Right ventricle myocardium superior (tissue), 1 donor: ENCODE results near the gene RBM4. TPM values are rescaled to one million over a fixed set of nuclear protein-coding genes. Genes with fewer than 3 reads are reported as not detected.
"Not testable (repeated sequence)": the region's sequence is repeated elsewhere in the genome, so short reads cannot be mapped to it uniquely, and the experiment has no call there.

Experiments used
- ATAC-seq: fragments of 200-7000 bp; cut with Tn5 transposase; one replicate; pipeline ENCODE4 v1.9.1; 2020; ENCODE audit warnings: mild to moderate bottlenecking; ENCODE audit not compliant: poor library complexity
- DNase-seq: peaks from one replicate; pipeline ENCODE4 v3.0.0-alpha.2; 2020
- intact Hi-C: fragments of 100-400 bp; cut with DNase I; formaldehyde crosslinking; loops from one replicate; pipeline ENCODE4 v1.11.2; 2022
- total RNA-seq: library from RNA; stranded (reverse); fragmentation: NEBNext Ultra II Directional; extraction: Animal tissue kit (Norgen Biotek cat#: 25700); gene quantifications from one replicate; pipeline ENCODE4 v1.2.1, GENCODE V29; 2021
- donor health status: DM: no; HTN: yes; CAD: no; lungs with severe emphysema.

RBM4 gene
- total RNA-seq, 1 donor from 2014 or later, result 73.4 TPM

DNA sequence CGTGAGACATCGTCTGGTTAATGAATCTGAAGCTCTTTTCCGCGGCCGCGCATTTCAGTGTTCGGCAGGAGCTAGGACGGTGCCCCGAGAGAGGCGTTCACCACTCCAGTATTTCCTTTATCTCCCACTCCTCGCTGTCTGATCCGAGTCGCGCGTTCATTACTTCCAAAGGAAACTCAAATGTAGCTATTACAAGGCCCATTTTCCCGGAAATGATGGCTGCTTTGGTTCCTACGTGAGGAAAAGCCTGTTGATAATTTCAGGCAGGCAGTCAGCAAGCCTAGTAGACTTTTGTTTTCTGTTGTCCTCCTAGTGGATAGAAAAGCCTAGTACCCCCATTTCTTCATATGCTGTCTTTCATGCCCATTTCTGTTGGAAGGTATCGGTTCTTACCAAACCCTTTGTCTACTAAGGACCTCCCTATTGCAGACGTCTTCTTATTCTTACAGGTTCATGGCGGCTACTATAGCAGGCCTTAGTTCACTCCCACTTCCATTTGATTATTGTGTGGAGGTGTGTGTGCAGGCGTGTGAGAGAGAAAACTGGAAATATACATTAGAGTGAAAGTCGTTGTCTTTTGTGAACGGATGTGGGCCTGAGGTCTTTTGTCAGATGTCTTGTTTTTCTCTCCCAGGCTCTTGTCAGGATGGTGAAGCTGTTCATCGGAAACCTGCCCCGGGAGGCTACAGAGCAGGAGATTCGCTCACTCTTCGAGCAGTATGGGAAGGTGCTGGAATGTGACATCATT, 737 bp downstream of the RBM4 start:
- DNase-seq (peak; percentile 47), ATAC-seq (no peak)
- intact Hi-C loops, result no loop called here

DNA sequence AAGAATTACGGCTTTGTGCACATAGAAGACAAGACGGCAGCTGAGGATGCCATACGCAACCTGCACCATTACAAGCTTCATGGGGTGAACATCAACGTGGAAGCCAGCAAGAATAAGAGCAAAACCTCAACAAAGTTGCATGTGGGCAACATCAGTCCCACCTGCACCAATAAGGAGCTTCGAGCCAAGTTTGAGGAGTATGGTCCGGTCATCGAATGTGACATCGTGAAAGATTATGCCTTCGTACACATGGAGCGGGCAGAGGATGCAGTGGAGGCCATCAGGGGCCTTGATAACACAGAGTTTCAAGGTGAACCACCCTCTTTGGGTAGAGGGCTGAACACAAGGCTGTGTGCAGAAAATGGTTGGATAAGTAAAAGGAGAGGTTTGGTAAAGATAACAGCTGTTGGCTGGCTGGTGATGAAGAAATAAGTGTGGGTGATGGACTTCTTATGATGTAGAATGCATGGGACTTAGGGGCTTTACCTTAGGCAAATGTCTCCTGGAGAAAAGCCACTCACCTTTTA, 1.4 kb downstream of the RBM4 start:
- intact Hi-C loops, result loop anchor here (5.0 kb wide), 1 partner anchor 37 kb away; the partner anchor contains the start of gene RBM4B
- ATAC-seq, DNase-seq: not testable (repeated sequence)

DNA sequence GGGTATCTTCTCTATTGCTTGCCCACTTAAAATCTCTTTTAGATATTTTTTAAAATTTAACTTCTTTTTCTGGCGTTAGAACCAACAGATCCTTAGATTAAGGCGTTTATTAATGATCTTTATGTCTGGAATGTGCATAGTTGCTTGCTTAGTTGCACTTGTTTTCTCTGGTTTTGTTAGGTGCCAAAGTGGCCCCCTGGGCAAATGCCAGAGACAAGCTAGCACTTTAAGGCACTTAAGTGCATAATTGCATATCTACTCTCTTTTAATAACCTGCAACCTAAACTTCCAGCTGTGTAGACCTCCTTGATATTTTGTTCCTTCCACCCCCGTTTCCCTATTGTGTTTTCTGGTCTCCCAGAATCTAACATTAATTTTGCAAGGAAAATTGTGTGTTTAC, 3.3 kb downstream of the RBM4 start:
- intact Hi-C loops, result loop anchor here (5.0 kb wide), 1 partner anchor 35 kb away; the partner anchor contains the start of gene RBM4B
- ATAC-seq (no peak), DNase-seq (no peak)

DNA sequence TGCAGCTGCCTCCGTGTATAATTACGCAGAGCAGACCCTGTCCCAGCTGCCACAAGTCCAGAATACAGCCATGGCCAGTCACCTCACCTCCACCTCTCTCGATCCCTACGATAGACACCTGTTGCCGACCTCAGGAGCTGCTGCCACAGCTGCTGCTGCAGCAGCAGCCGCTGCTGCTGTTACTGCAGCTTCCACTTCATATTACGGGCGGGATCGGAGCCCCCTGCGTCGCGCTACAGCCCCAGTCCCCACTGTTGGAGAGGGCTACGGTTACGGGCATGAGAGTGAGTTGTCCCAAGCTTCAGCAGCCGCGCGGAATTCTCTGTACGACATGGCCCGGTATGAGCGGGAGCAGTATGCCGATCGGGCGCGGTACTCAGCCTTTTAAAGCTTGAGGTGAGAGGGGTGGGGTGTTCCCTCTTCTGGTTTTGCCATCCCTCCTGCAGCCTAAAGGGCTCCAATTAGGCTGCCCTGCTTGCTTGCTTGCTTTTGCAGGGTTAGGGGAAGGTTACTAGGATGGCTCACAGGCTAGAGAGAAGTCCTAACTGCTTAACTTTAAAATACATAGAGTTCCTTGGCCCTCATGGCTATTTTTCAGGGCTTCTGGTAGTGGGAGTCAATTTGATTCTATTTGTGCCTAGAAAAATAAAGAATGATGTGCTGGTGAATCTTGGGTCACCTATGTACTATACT, 5.4 kb downstream of the RBM4 start:
- no peak for ATAC-seq
- intact Hi-C loops, result loop anchor here (5.0 kb wide), 1 partner anchor 33 kb away; the partner anchor contains the start of gene RBM4B
- no peak for DNase-seq

DNA sequence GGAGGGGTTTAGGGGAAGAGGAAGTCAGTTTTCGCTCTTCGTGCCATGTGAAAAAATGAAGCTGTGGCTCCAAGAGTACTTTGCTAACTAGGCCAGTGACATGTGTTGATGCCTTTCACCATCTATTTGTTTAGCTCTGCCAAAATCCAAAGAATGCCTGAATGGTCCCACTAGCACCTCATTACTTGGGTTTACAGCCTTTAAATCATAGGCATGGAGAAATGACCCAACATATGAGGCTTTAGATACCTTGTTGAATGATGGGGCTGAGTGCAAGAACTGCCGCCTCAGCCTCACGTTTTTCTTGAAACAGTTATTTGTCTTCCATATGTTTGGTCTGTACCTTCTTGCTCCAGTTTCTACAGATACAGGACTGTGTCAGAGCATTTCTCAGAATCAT, 8.3 kb downstream of the RBM4 start:
- DNase-seq (no peak), ATAC-seq (no peak)
- intact Hi-C loops, result no loop called here

DNA sequence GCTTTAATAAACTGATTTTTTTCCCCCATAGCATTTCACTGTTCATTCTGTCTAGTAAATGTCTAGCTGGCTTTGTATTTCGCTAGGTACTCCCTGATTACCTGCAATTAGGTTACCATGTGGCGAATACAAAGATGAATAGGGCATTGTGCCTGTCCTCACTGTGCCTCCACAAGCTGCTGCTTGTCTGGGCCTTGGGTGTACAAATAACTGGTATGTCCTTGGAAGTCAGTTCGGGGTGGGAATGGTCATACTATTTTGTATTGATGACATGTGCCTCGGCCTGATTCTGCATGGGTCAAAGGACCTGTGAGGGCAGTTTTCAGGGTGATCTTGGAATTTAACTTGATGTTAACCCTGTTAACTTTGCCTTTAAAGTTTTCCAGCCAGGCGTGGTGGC, 11.4 kb downstream of the RBM4 start:
- ATAC-seq (no peak), DNase-seq (no peak)
- intact Hi-C loops, result no loop called here

DNA sequence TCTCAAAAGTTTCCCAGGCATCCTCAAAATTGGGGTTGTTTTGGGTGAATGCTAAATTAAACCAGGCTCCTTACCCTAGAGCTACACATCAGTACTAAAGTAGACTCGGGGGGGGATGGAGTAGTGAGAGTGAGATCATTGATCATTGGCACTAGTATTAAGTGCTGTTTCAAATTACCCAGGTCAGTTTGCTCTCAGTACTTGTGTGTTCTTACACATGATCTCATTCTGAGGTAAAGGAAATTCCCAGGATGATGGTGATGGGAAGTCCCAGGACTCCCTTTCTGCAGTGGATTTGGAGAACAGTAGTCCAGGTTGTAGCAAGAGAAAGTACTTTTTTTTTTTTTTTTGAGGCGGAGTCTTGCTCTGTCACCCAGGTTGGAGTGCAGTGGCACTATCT, 12.5 kb downstream of the RBM4 start:
- intact Hi-C loops, result no loop called here
- DNase-seq (no peak), ATAC-seq (no peak)

DNA sequence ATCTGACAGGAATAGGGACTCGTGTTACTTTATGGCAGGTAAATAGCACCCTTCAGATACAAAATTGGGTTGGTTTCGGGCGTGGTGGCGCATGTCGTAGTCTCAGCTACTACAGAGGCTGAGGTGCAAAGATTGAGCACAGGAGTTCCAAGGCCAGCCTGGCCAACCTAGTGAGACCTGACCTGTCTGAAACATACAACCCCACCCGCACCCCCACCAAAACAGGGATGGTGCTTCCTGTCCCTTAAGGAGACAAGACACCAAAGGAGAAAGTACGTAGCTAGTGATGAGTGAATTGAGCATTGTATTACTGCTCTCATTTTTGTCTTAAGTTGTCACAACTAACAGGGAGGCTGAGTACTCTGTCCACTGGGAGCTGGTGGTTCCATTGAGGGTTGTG, 14.1 kb downstream of the RBM4 start:
- intact Hi-C loops, result no loop called here
- ATAC-seq, result no peak
- DNase-seq, result no peak

DNA sequence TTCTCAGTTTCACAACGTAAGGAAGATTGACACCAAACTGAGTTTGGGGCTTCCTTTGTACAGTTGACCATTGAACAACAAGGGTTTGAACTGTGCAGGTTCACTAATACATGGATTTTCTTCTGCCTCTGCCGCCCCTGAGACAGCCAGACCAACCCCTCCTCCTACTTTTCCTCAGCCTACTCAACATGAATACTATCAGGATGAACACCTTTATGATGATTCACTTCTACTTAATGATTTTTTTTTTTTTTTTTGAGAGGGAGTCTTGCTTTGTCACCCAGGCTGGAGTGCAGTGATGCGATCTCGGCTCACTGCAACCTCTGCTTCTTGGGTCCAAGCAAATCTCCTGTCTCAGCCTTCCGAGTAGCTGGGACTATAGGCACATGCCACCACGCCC, 14.6 kb downstream of the RBM4 start:
- ATAC-seq (no peak), DNase-seq (no peak)
- intact Hi-C loops, result no loop called here

DNA sequence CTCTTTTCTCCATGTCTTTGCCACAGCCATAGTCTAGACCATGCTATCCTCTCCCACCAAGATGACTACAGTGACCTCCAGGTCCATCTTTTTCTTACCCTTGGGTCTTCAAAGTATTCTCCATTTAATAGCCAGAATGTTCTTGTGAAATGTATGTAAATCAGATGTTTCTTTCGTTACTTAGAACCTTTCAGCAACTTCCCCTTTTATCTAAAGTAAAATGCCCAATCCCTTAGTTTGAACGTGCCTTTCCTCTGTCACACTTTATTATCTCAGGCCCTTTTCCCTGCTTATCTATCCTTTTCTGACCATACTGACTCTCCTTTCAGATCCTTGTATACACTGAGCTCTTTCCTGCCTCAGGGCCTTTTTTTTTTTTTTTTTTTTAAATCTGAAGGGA, 21.3 kb downstream of the RBM4 start:
- intact Hi-C loops, result no loop called here
- DNase-seq, result no peak
- no peak for ATAC-seq

DNA sequence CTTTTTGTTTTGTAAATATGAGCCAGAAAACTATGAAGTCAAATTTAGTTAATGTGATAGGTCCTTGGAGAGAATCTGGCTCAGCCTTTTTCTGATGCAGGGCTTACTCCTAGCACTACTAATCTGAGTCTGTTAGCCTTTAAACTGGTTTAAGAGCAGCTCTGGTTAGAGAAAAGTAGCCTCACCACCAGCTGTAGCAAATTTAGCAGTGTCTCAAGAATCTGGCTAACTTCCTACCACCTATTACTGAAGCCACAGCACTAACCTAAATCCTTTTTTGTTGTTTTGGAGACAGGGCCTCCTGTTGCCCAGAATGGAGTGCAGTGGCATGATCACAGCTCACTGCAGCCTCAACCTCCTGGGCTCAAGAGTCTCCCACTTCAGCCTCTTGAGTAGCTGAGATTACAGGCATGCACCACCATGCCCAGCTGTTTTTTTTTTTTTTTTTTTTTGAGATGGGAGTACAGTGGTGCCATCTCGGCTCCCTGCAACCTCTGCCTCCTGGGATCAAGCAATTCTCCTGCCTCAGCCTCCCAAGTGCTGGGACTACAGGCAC, 25.3 kb downstream of the RBM4 start:
- DNase-seq (no peak), ATAC-seq (peak; percentile 51)
- intact Hi-C loops, result no loop called here

DNA sequence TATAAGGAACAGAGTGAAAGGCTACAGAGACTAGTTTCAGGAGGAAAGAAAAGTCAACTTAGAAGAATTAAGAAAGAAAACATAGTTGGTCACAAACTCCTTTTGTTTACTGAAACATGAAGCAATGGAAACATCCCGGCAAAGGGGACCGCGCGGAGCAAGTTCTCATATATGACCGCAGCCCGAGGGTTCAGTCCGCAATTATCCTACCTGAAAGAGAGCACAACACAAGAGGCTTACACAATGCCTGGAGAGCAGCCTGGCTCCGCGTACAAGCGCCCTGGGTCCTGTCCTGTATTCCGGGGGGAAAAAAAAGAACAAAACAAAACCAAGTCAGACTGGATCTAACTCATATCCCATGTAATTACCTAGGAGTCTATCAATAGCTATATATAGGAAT, 26.9 kb downstream of the RBM4 start:
- ATAC-seq (no peak), DNase-seq (no peak)
- intact Hi-C loops, result no loop called here

DNA sequence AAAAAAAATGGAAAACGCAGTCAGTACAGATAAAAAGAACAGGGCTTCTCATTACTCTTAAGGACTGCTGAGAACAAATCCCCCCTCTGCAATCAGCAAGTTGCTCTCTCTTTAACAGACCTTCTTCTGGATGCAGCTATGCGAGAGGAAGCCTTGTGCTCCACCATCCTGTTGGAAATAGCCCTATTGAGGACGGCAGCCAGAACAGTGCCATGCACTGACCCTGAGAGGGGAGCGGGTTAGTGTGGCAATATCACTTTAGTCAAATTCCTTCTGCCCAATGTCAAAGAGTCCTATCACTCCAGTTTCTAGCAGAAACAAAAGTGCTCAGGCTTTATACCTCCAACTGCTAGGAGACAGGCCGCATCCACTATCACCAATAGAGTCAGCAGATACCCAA, 32.3 kb downstream of the RBM4 start:
- intact Hi-C loops, result no loop called here
- ATAC-seq, result no peak
- no peak for DNase-seq

DNA sequence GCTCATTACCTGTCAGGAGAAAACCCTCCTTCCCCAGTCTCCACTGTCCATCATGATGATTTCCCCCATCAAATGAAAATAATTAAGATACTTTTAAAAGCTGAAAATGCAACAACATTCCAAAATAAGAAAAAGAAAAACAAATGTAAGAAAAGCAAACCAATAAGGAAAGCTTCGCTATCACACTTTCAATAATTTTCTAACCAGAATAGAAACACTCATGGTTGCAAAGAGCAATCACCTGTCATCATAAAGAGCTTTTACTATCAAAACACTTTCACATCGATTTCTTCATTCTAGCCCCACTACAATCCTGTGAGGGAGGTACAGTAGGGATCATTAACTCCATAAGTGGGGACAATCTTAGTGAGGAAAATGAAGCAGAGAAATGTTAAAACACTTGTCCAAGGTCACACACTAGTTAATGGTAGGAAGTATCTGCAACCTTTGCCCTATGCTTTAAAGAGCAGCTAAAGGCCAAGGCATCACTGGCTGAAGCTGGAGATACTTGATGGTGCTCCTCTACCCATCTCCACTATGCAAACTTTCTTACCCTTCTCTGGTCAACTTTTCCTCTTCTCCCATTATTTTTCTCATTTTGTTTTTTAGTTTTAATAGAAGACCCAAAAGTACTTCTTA, 36.6 kb downstream of the RBM4 start:
- intact Hi-C loops, result loop anchor here (5.0 kb wide), 1 partner anchor 33 kb away; no protein-coding TSS in a partner anchor
- ATAC-seq, result no peak
- DNase-seq, result no peak

DNA sequence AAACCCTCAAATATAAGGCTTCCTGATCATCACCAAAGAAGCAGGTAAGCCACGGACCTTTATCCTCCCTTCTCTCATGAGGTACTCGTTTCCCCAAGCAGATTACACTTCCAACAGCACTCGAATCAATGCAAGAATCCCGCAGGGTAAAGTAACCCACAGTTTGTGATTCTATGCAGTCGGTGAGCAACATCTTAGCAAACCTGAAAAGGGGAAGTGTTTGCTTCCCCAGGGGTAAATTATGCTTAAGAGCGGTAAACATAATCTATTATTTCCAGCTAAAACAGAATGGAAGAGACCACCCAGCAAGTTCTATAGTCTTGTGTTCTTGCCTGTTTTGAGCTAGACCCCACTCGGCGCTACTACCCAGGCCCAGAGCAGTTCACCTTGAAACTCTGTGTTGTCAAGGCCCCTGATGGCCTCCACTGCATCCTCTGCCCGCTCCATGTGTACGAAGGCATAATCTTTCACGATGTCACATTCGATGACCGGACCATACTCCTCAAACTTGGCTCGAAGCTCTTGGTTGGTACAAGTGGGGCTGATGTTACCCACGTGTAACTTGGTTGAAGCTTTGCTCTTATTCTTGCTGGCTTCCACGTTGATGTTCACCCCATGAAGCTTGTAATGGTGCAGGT, 37.9 kb downstream of the RBM4 start:
- intact Hi-C loops, result loop anchor here (5.0 kb wide), 1 partner anchor 34 kb away; no protein-coding TSS in a partner anchor
- DNase-seq, result no peak
- no peak for ATAC-seq

DNA sequence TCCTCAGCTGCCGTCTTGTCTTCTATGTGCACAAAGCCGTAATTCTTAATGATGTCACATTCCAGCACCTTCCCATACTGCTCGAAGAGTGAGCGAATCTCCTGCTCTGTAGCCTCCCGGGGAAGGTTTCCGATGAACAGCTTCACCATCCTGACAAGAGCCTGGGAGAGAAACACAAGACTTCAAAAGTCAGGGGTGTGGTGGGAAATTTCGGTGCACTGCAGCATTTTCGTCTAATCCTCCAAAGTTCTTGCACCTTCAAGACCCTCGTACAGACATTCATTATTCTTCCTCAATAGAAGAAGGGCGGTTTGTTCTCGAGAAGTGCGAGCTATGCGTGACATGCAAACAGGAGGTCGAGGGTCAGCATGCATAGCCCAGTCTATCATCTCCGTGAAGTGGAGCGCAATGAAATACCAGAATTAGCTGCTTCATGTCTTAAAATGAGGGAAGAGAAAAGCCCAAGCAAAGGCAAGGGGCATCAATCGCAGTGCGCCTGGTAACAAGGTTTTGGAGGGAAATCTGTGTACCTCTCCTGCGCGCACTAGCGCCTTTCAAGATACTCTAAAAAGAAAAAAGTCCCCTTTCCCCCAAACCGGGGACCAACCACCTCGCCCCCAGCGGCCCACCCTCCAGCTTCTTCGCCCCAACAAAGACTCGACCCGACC, 38.6 kb downstream of the RBM4 start:
- no peak for ATAC-seq
- no peak for DNase-seq
- intact Hi-C loops, result loop anchor here (5.0 kb wide), 1 partner anchor 35 kb away; no protein-coding TSS in a partner anchor

DNA sequence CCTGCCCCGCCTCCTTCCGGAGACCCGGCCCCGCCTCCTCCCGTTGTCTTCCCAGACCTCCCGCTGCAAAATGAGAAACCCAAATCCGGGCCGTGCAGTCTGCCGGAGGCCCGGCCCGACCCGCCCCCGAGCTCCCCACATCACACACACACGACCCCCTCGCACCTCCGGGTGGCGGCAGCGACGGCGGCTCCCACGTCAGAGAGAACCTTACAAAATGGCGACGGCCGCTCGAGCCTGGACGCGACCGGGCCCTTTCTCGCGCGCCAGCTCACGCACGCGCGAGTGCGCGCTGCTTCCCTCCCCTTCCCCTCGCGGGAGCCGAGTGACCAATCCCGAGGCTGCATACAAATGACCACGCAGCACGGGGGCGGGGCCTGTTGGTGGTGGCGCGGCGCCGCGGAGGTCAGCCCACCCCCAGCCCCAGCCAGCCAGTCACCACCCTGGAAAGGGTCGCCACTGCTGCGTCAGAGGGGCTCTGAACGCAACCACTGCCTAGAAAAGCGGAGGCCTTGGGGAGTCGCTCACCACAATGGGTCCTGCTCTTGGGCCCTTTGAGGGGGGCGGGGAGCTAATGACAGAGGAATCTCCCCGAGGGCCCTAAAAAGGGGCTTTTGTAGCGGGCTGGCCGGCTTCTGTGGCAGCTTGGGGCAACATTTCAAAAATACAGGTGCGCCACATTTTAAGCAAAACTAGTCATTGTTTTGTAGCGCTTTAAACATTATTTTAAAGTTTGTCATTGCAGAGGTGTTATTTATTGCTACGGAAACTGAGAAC, 39.3 kb downstream of the RBM4 start, which contains the start of gene RBM4B:
Gene RBM4B, minus strand, starts transcription at position 289 of the 777 bp plus-strand sequence. CDS start 808 bp downstream, outside the sequence.
- intact Hi-C loops, result loop anchor here (2.0 to 5.0 kb wide), 3 partner anchors 35 to 269 kb away; no protein-coding TSS in a partner anchor
- peak; percentile 99 for DNase-seq
- ATAC-seq, result peak; percentile 98
